SK-N-MC (cell line): ENCODE results near the gene SMYD3.

Experiments used
- EZH2 ChIP-seq: fragments of 200-600 bp; sonication (generic); IDR thresholded peaks from one replicate; pipeline ENCODE4 v1.6.1; 2017; ENCODE audit warnings: antibody characterized with exemption
- FOXP2 ChIP-seq: optimal IDR thresholded peaks from 2 replicates; pipeline ENCODE3; 2011; ENCODE audit warnings: mild to moderate bottlenecking, moderate library complexity; ENCODE audit not compliant: insufficient read depth; ENCODE audit errors: extremely low read length, control extremely low read depth
- POLR2AphosphoS5 ChIP-seq: IDR thresholded peaks from 2 replicates; pipeline ENCODE4 v1.6.1; 2012; ENCODE audit warnings: mild to moderate bottlenecking, low read depth, low read length, borderline replicate concordance

DNA sequence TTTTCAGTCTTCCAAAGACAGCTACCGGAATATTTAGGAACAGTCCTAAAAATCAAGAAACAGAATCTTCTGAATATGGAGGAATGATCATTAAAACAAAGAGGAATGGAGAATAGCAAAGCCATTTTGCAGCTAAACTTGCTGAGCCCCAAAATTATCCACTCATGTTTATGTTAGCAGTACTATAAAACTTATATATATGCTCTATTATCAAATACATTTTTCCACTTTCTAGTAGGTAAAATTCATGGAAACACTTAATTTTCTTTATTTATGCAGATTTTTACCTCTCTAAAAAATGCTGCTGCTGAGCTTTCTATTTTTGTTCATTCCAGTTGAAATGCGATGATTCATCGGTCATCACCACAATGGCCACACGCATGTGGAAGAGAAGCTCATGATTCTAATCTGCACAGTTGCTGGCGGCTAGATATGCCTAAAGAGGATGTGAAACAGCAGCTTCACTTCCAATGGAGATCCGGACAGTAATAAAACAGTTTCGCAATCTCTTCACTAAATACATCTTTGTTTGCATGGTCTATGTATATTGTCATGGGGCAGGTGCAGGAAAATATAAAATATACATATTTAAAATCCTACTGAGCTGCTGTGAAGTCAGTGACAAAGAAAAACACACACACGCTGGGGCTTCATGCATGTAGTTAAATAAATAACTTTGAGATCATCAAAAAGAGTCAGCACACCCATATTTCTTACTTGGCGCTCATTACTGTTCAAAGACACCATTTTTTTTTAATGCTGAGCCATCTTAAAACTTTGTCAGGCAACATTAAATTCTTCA is 292.2 kb downstream of the SMYD3 start:
- TF ChIP-seq POLR2AphosphoS5: no peak
- TF ChIP-seq EZH2: no peak
- no peak for TF ChIP-seq FOXP2
